ENCODE results near the gene PRKAR1B.

DNA sequence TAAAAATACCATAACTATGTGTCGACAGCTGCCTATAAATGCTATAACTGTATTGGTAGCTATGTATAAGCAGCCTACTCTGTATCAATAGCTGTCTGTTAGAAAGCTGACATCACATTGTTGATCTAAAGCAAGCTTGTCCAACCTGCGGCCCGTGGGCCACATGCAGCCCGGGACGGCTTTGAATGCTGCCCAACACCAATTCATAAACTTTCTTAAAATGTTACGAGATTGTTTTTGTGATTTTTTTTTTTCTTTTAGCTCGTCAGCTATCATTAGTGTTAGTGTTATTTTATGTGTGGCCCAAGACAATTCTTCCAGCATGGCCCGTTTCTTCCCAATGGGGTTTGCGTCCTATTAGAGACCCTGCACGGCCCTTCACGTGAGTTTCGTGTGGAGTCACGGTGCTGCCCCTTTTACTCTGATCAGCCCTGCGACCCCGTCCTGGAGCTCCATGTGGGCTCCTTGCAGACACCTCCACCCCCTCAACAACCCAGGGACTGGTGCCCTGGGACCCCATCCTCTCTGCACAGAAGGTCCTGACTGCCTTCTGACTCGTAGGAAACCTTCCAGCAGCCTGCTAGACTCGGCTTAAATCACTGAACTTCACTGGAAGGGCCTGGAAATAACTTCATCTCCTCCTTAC is 4.5 kb upstream of the PRKAR1B start:
- TF ChIP-seq, protein P1, sequence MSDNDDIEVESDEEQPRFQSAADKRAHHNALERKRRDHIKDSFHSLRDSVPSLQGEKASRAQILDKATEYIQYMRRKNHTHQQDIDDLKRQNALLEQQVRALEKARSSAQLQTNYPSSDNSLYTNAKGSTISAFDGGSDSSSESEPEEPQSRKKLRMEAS (IDR thresholded peaks at IDR 0.05) = no peak
- TF ChIP-seq CEBPB (IDR thresholded peaks at IDR 0.05) (no peak), TCF12 (IDR thresholded peaks at IDR 0.05; ENCODE audit: low read depth) (no peak), YY1 (IDR thresholded peaks at IDR 0.05; ENCODE audit: low read depth) (no peak), EP300 (IDR thresholded peaks at IDR 0.05; ENCODE audit: borderline replicate concordance) (no peak), TEAD4 (IDR thresholded peaks at IDR 0.05) (no peak), RAD21 (IDR thresholded peaks at IDR 0.05; ENCODE audit: low read depth) (no peak), TAF1 (IDR thresholded peaks at IDR 0.05; ENCODE audit: low read depth) (no peak), CREB1 (IDR thresholded peaks at IDR 0.05; ENCODE audit: low read depth) (no peak), EGR1 (IDR thresholded peaks at IDR 0.05) (no peak)
- TF ChIP-seq, protein P2, sequence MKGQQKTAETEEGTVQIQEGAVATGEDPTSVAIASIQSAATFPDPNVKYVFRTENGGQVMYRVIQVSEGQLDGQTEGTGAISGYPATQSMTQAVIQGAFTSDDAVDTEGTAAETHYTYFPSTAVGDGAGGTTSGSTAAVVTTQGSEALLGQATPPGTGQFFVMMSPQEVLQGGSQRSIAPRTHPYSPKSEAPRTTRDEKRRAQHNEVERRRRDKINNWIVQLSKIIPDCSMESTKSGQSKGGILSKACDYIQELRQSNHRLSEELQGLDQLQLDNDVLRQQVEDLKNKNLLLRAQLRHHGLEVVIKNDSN (IDR thresholded peaks at IDR 0.05) = no peak
- TF ChIP-seq, protein P3, sequence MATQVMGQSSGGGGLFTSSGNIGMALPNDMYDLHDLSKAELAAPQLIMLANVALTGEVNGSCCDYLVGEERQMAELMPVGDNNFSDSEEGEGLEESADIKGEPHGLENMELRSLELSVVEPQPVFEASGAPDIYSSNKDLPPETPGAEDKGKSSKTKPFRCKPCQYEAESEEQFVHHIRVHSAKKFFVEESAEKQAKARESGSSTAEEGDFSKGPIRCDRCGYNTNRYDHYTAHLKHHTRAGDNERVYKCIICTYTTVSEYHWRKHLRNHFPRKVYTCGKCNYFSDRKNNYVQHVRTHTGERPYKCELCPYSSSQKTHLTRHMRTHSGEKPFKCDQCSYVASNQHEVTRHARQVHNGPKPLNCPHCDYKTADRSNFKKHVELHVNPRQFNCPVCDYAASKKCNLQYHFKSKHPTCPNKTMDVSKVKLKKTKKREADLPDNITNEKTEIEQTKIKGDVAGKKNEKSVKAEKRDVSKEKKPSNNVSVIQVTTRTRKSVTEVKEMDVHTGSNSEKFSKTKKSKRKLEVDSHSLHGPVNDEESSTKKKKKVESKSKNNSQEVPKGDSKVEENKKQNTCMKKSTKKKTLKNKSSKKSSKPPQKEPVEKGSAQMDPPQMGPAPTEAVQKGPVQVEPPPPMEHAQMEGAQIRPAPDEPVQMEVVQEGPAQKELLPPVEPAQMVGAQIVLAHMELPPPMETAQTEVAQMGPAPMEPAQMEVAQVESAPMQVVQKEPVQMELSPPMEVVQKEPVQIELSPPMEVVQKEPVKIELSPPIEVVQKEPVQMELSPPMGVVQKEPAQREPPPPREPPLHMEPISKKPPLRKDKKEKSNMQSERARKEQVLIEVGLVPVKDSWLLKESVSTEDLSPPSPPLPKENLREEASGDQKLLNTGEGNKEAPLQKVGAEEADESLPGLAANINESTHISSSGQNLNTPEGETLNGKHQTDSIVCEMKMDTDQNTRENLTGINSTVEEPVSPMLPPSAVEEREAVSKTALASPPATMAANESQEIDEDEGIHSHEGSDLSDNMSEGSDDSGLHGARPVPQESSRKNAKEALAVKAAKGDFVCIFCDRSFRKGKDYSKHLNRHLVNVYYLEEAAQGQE (IDR thresholded peaks at IDR 0.05; ENCODE audit: low read depth) = no peak
